ENCODE data around the gene SASH3.

The SASH3 gene

DNA sequence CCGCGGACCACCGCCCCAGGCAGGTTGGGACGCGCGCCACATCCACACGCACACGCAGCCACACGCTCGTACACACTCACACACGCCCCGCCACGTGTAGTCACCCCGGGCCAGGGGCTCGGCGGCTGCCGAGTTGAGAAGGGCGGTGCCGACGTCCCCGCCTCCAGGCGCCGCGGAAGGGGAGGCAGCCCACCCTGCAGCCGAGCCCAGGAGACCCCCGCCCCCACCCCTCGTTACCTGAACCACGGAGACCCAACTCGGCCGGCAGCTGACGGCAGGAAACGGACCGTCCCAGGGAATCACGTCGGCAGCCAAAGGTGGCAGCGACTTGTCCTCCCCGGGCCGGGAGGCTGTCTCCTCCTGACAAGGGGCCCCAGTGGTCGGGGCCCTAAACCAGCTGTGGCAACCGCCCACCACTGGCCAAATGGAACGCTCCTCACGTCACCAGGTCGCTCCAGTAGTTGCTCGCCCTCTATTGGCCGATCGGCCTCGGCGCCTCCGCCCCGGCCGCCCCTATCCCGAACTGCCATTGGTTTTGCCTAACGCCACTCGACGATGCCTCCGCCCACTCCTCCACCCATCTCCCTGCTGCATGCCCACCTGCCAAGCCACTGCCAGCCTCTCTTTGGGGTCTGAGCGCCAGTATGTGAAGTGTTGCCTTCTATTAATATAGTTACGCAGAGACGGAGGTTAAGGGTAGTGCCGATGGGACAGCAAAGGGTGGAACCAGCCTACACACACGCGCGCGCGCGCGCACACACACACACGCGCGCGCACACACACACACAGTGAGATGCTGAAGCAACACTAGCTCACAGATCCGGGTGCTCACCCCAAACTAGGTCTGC is 63.9 kb downstream of the SASH3 start, which contains the start of gene ZDHHC9:
ZDHHC9 (minus strand) TSS at position 428 of the 848 bp plus-strand sequence. CDS start 1,941 bp downstream, outside the sequence.
- peak; percentile 87 for DNase-seq (ENCODE audit: low read depth, low spot score)
- in situ Hi-C loops (cut with HindIII; ENCODE audit: low sequenced_read_pairs) = no loop called here
- TF ChIP-seq, protein P1, sequence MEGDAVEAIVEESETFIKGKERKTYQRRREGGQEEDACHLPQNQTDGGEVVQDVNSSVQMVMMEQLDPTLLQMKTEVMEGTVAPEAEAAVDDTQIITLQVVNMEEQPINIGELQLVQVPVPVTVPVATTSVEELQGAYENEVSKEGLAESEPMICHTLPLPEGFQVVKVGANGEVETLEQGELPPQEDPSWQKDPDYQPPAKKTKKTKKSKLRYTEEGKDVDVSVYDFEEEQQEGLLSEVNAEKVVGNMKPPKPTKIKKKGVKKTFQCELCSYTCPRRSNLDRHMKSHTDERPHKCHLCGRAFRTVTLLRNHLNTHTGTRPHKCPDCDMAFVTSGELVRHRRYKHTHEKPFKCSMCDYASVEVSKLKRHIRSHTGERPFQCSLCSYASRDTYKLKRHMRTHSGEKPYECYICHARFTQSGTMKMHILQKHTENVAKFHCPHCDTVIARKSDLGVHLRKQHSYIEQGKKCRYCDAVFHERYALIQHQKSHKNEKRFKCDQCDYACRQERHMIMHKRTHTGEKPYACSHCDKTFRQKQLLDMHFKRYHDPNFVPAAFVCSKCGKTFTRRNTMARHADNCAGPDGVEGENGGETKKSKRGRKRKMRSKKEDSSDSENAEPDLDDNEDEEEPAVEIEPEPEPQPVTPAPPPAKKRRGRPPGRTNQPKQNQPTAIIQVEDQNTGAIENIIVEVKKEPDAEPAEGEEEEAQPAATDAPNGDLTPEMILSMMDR (IDR thresholded peaks at IDR 0.05; ENCODE audit: low read depth, low read length) = no peak
- H3K4me3 ChIP-seq (ENCODE audit: low read depth, low read length) = peak within 1 kb of the TSS; percentile 67
